IPS-NIHi7 (cell line): ENCODE measurements around the gene CDHR4.
"Not testable (repeated sequence)": the region's sequence is repeated elsewhere in the genome, so short reads cannot be mapped to it uniquely, and the experiment has no call there.

ENCODE experiments used
- DNase-seq: peaks from one replicate; pipeline ENCODE4 v3.0.0; 2012; ENCODE audit warnings: mixed read lengths; ENCODE audit errors: extremely low spot score

Gene CDHR4

GRCh38 chr3:49781415-49782199 lies 18.1 kb downstream of the CDHR4 start:
- DNase-seq = no peak

- not testable (repeated sequence) for DNase-seq
Measured at GRCh38 chr3:49780975-49781365, 18.7 kb downstream of the CDHR4 start.

- DNase-seq = no peak
Measured at GRCh38 chr3:49780080-49780974, 19.3 kb downstream of the CDHR4 start.

- no peak for DNase-seq
Measured at GRCh38 chr3:49779358-49780079, 20.2 kb downstream of the CDHR4 start.

GRCh38 chr3:49776101-49776500 lies 23.6 kb downstream of the CDHR4 start:
- DNase-seq = not testable (repeated sequence)

GRCh38 chr3:49775538-49775937 lies 24.1 kb downstream of the CDHR4 start:
- DNase-seq = no peak

GRCh38 chr3:49772703-49773102 lies 27.0 kb downstream of the CDHR4 start:
- no peak for DNase-seq

GRCh38 chr3:49771340-49771938 lies 28.2 kb downstream of the CDHR4 start:
- no peak for DNase-seq

- no peak for DNase-seq
Measured at GRCh38 chr3:49769926-49770325, 29.7 kb downstream of the CDHR4 start.

- DNase-seq = no peak
Measured at GRCh38 chr3:49769286-49769915, 30.3 kb downstream of the CDHR4 start.

- no peak for DNase-seq
Measured at GRCh38 chr3:49763981-49764380, 35.7 kb downstream of the CDHR4 start.

GRCh38 chr3:49761661-49762060 lies 38.0 kb downstream of the CDHR4 start:
- no peak for DNase-seq

- no peak for DNase-seq
Measured at GRCh38 chr3:49759226-49759625, 40.4 kb downstream of the CDHR4 start.

- no peak for DNase-seq
Measured at GRCh38 chr3:49757197-49757596, 42.5 kb downstream of the CDHR4 start.

GRCh38 chr3:49756036-49756435 lies 43.6 kb downstream of the CDHR4 start:
- no peak for DNase-seq

GRCh38 chr3:49754536-49754935 lies 45.1 kb downstream of the CDHR4 start:
- DNase-seq = no peak

GRCh38 chr3:49751501-49751900 lies 48.2 kb downstream of the CDHR4 start:
- DNase-seq = no peak

GRCh38 chr3:49750056-49750455 lies 49.6 kb downstream of the CDHR4 start:
- no peak for DNase-seq

GRCh38 chr3:49748874-49749273 lies 50.8 kb downstream of the CDHR4 start:
- not testable (repeated sequence) for DNase-seq

GRCh38 chr3:49747792-49748480 lies 51.7 kb downstream of the CDHR4 start:
- DNase-seq = no peak

GRCh38 chr3:49745986-49746385 lies 53.7 kb downstream of the CDHR4 start:
- DNase-seq = no peak
